Endothelial cell of umbilical vein (primary cell): ENCODE results near the gene FBXW4. TPM values are rescaled to one million over a fixed set of nuclear protein-coding genes. Genes with fewer than 3 reads are reported as not detected.

Source experiments
- BruUV-seq: library from RNA; stranded (reverse); fragments of 400-500 nt; replicated peaks from 2 replicates; lab custom pipeline; 2021; lab: Mats Ljungman, UMichigan
- CTCF ChIA-PET: fragments of 300-600, 350-600 bp; sonication (Branson Sonifier 250); formaldehyde crosslinking; loops from one replicate; lab custom pipeline; 2021; ENCODE audit warnings: antibody characterized with exemption, inconsistent platforms; lab: Charles Lee
- POLR2A ChIA-PET: fragments of 300-600, 350-600 bp; sonication (Branson Sonifier 250); formaldehyde crosslinking; loops from one replicate; lab custom pipeline; 2021; ENCODE audit warnings: antibody characterized with exemption, inconsistent platforms; lab: Charles Lee
- DNase-seq: peaks from one replicate; pipeline ENCODE4 v3.0.0-alpha.2; 2011; ENCODE audit warnings: low read depth, low spot score
- FAIRE-seq: peaks from 2 replicates; lab custom pipeline; 2011; peaks lifted over from hg19 to GRCh38; lab: Jason Lieb, UNC
- H2AFZ ChIP-seq: 2 replicates; pipeline ENCODE4 v1.6.0; 2012; ENCODE audit warnings: low read depth, low read length, control low read depth, inconsistent platforms
- H3K27ac ChIP-seq: 2 replicates; pipeline ENCODE4 v1.5.1; 2011; ENCODE audit warnings: low read depth, mild to moderate bottlenecking, control low read depth, low read length, moderate library complexity; ENCODE audit not compliant: insufficient read depth
- H3K27me3 ChIP-seq, 2 experiments: 2 replicates each; pipeline versions ENCODE4 v1.6.0 to v1.6.1; 2011; ENCODE audit warnings: low read length in 2 of 2, mixed read lengths in 1 of 2; ENCODE audit not compliant: control insufficient read depth in 2 of 2, insufficient read depth in 2 of 2
- H3K36me3 ChIP-seq, 2 experiments: 2 replicates in 1 of 2; 3 replicates in 1 of 2; pipeline ENCODE4 v1.5.1; 2011; ENCODE audit warnings: low read length in 2 of 2, mild to moderate bottlenecking in 1 of 2, moderate library complexity in 1 of 2; ENCODE audit not compliant: control insufficient read depth in 2 of 2, insufficient read depth in 2 of 2; ENCODE audit errors: extremely low read depth in 1 of 2
- H3K4me1 ChIP-seq: 3 replicates; pipeline ENCODE4 v1.5.1; 2011; ENCODE audit warnings: mild to moderate bottlenecking, low read length; ENCODE audit not compliant: control insufficient read depth, insufficient read depth; ENCODE audit errors: extremely low read depth
- H3K4me2 ChIP-seq: 2 replicates; pipeline ENCODE4 v1.6.1; 2011; ENCODE audit warnings: low read length, control low read depth, mixed read lengths; ENCODE audit not compliant: insufficient read depth
- H3K4me3 ChIP-seq, 3 experiments: fragments of 200-600 bp in 1 of 3; sonication (generic), shearing (Covaris generic) in 1 of 3; replicated peaks in 1 of 3; 2 replicates each; pipeline ENCODE4 v1.5.1; 2011 to 2016; ENCODE audit warnings: control low read depth in 3 of 3, low read length in 3 of 3, mild to moderate bottlenecking in 2 of 3, inconsistent platforms in 1 of 3, low read depth in 1 of 3, moderate library complexity in 1 of 3; ENCODE audit not compliant: insufficient read depth in 1 of 3
- H3K79me2 ChIP-seq: 2 replicates; pipeline ENCODE4 v1.6.0; 2012; ENCODE audit warnings: low read length, inconsistent platforms; ENCODE audit not compliant: control insufficient read depth, insufficient read depth
- H3K9ac ChIP-seq: replicated peaks from 2 replicates; pipeline ENCODE3; 2011; ENCODE audit warnings: low read length, control low read depth; ENCODE audit not compliant: insufficient read depth; ENCODE audit errors: extremely low read depth
- H3K9me1 ChIP-seq: replicated peaks from 3 replicates; pipeline ENCODE4 v1.6.0; 2011; ENCODE audit warnings: mild to moderate bottlenecking, low read length; ENCODE audit not compliant: control insufficient read depth, insufficient read depth; ENCODE audit errors: extremely low read depth
- H3K9me3 ChIP-seq: replicated peaks from 2 replicates; pipeline ENCODE4 v1.5.1; 2012; ENCODE audit warnings: low read length, inconsistent platforms; ENCODE audit not compliant: control insufficient read depth, insufficient read depth
- H4K20me1 ChIP-seq: replicated peaks from 2 replicates; pipeline ENCODE3; 2011; ENCODE audit warnings: mild to moderate bottlenecking, low read length; ENCODE audit not compliant: control insufficient read depth, insufficient read depth; ENCODE audit errors: extremely low read depth
- CTCF ChIP-seq, 2 donors: IDR thresholded peaks; 1 replicate in 1 of 2; 2 replicates in 1 of 2; pipeline ENCODE4 v1.5.1; 2011; ENCODE audit warnings: low read length in 2 of 2, mild to moderate bottlenecking in 2 of 2, moderate library complexity in 2 of 2, control low read depth in 1 of 2, inconsistent platforms in 1 of 2, low read depth in 1 of 2; ENCODE audit not compliant: insufficient read depth in 1 of 2; ENCODE audit errors: extremely low read depth in 1 of 2
- EZH2 ChIP-seq: IDR thresholded peaks from 2 replicates; pipeline ENCODE4 v1.6.1; 2012; ENCODE audit warnings: borderline replicate concordance, low read depth, mild to moderate bottlenecking, moderate library complexity, low read length, inconsistent platforms; ENCODE audit not compliant: severe bottlenecking
- FOS ChIP-seq: IDR thresholded peaks from 2 replicates; pipeline ENCODE4 v1.6.1; 2011; ENCODE audit warnings: mild to moderate bottlenecking, low read length, moderate library complexity, borderline replicate concordance; ENCODE audit not compliant: insufficient read depth
- GATA2 ChIP-seq: IDR thresholded peaks from 2 replicates; pipeline ENCODE4 v1.7.0; 2011; ENCODE audit warnings: low read depth, mild to moderate bottlenecking, moderate library complexity, mixed read lengths, low read length; ENCODE audit not compliant: insufficient read length, insufficient read depth
- JUN ChIP-seq: IDR thresholded peaks from 2 replicates; pipeline ENCODE4 v1.6.1; 2011; ENCODE audit warnings: borderline replicate concordance, low read depth; ENCODE audit not compliant: insufficient read length, insufficient read depth
- MAX ChIP-seq: IDR thresholded peaks from 2 replicates; pipeline ENCODE4 v1.6.1; 2011; ENCODE audit not compliant: insufficient read depth, insufficient read length
- MYC ChIP-seq: IDR thresholded peaks from one replicate; pipeline ENCODE4 v1.6.1; 2011; ENCODE audit warnings: mild to moderate bottlenecking, low read depth, low read length
- POLR2A ChIP-seq: IDR thresholded peaks from 2 replicates; pipeline ENCODE4 v1.6.1; 2012; ENCODE audit warnings: low read depth, mild to moderate bottlenecking, control low read depth, low read length
- POLR2AphosphoS5 ChIP-seq: IDR thresholded peaks from 2 replicates; pipeline ENCODE4 v1.6.1; 2012; ENCODE audit warnings: low read depth, mild to moderate bottlenecking, control low read depth, low read length, moderate library complexity; ENCODE audit not compliant: insufficient read depth
- dilution Hi-C: fragments of 300-500 bp; cut with MboI; formaldehyde crosslinking; loops from one replicate; pipeline ENCODE4 v1.15.0; 2019; ENCODE audit warnings: low sequenced_read_pairs; ENCODE audit not compliant: extremely low pct_ligation_motif_present
- intact Hi-C: fragments of 100-400 bp; cut with micrococcal nuclease; formaldehyde crosslinking; loops from one replicate; pipeline ENCODE4 v1.10.0; 2022
- polyA plus RNA-seq, 4 experiments: library from polyadenylated mRNA; depleted of rRNA in 3 of 4; stranded (reverse) in 3 of 4; unstranded in 1 of 4; fragments of >200 nt; gene quantifications; 2 replicates each; pipeline versions ENCODE4 v1.2.1 to v1.2.3, GENCODE V29; 2011 to 2012; ENCODE audit warnings: missing spikeins in 1 of 4
- total RNA-seq: library from RNA; stranded (reverse); gene quantifications from 2 replicates; pipeline ENCODE4 v1.2.3, GENCODE V29; 2021

Gene FBXW4
- total and polyA plus RNA-seq, 2 donors (not counting 3 experiments of a cell fraction or from before 2014, with no cell fraction given): 20.8 to 21.1 TPM

- H3K36me3 ChIP-seq: peaks cover 0 to 2% of the 10 kb centered on the region in 2 experiments
- BruUV-seq: no TSS peak
- H3K9me3 ChIP-seq: no peaks in the 10 kb centered on the region
- no peak overlapping the region for H3K9ac ChIP-seq
- no peaks in the 10 kb centered on the region for H3K79me2 ChIP-seq
- dilution Hi-C loops: no loop called here
- TF ChIP-seq MYC (no peak), FOS (no peak), POLR2A (no peak), POLR2AphosphoS5 (no peak), MAX (no peak), JUN (no peak), EZH2 (no peak)
- H3K27me3 ChIP-seq: no peaks in the 10 kb centered on the region
- ChIA-PET POLR2A (no interaction called here), CTCF (no interaction called here)
- no peak overlapping the region for H2AFZ ChIP-seq
- no peak overlapping the region for H3K27ac ChIP-seq
- DNase-seq: no peak
- no peaks in the 10 kb centered on the region for H3K4me1 ChIP-seq
- intact Hi-C loops: no loop called here
- H3K4me2 ChIP-seq: no peak overlapping the region
- H4K20me1 ChIP-seq: no peaks in the 10 kb centered on the region
- FAIRE-seq: no peak
- no peak overlapping the region for H3K4me3 ChIP-seq
- no peaks in the 10 kb centered on the region for H3K9me1 ChIP-seq
These were observed 51.0 kb downstream of the FBXW4 start for GRCh38 chr10:101644002-101644401.

GRCh38 chr10:101643546-101643945 lies 51.4 kb downstream of the FBXW4 start:
- H3K27me3 ChIP-seq: no peaks in the 10 kb centered on the region
- no peak overlapping the region for H3K9ac ChIP-seq
- no peak overlapping the region for H3K4me2 ChIP-seq
- H3K9me1 ChIP-seq: no peaks in the 10 kb centered on the region
- ChIA-PET CTCF (no interaction called here), POLR2A (no interaction called here)
- H3K9me3 ChIP-seq: no peaks in the 10 kb centered on the region
- BruUV-seq: no TSS peak
- H3K27ac ChIP-seq: no peak overlapping the region
- no peaks in the 10 kb centered on the region for H3K4me1 ChIP-seq
- no peak for FAIRE-seq
- H2AFZ ChIP-seq: no peak overlapping the region
- H4K20me1 ChIP-seq: no peaks in the 10 kb centered on the region
- no peak overlapping the region for H3K4me3 ChIP-seq
- no peak for TF ChIP-seq MAX
- no peak for TF ChIP-seq FOS
- TF ChIP-seq EZH2: no peak
- TF ChIP-seq POLR2AphosphoS5: no peak
- TF ChIP-seq CTCF (IDR thresholded peaks at IDR 0.05; ENCODE audit: extremely low read depth in 1 of 2, insufficient read depth in 1 of 2, low read depth in 1 of 2, low read length in 2 of 2): no peak
- TF ChIP-seq POLR2A: no peak
- TF ChIP-seq MYC: no peak
- TF ChIP-seq JUN: no peak
- TF ChIP-seq GATA2: no peak
- no peak for DNase-seq
- intact Hi-C loops (no loop called here), dilution Hi-C loops (no loop called here)
- peaks cover 0 to 2% of the 10 kb centered on the region in 2 experiments for H3K36me3 ChIP-seq
- no peaks in the 10 kb centered on the region for H3K79me2 ChIP-seq
